Hepatocyte (in vitro differentiated cells): ENCODE results near the gene FAM107A. TPM values are rescaled to one million over a fixed set of nuclear protein-coding genes. Genes with fewer than 3 reads are reported as not detected.

Experiments
- DNase-seq: peaks from one replicate; pipeline ENCODE4 v3.0.0-alpha.2; 2016; ENCODE audit warnings: low spot score
- H2AFZ ChIP-seq: fragments of 200-600 bp; sonication (generic); 2 replicates; pipeline ENCODE4 v1.6.0; 2016; ENCODE audit warnings: antibody characterized with exemption, mild to moderate bottlenecking
- H3K27ac ChIP-seq: fragments of 200-600 bp; sonication (generic); 2 replicates; pipeline ENCODE4 v1.5.1; 2016; ENCODE audit warnings: mild to moderate bottlenecking
- H3K27me3 ChIP-seq: fragments of 200-600 bp; sonication (generic); 2 replicates; pipeline ENCODE4 v1.6.1; 2016
- H3K36me3 ChIP-seq: fragments of 200-600 bp; sonication (generic); replicated peaks from 2 replicates; pipeline ENCODE4 v1.5.1; 2016; ENCODE audit warnings: low read depth; ENCODE audit not compliant: insufficient read depth
- H3K4me1 ChIP-seq: fragments of 200-600 bp; sonication (generic); 2 replicates; pipeline ENCODE4 v1.5.1; 2016; ENCODE audit warnings: mild to moderate bottlenecking, moderate library complexity; ENCODE audit not compliant: insufficient read depth
- H3K4me2 ChIP-seq: fragments of 200-600 bp; sonication (generic); 2 replicates; pipeline ENCODE4 v1.6.0; 2016
- H3K4me3 ChIP-seq: fragments of 200-600 bp; sonication (generic); 2 replicates; pipeline ENCODE4 v1.5.1; 2016; ENCODE audit warnings: mild to moderate bottlenecking
- H3K79me2 ChIP-seq: fragments of 200-600 bp; sonication (generic); 2 replicates; pipeline ENCODE4 v1.6.0; 2017; ENCODE audit warnings: mild to moderate bottlenecking
- H3K9me2 ChIP-seq: fragments of 200-600 bp; sonication (generic); replicated peaks from 2 replicates; pipeline ENCODE4 v1.6.0; 2017; ENCODE audit warnings: mild to moderate bottlenecking; ENCODE audit not compliant: insufficient read depth
- H3K9me3 ChIP-seq: fragments of 200-600 bp; sonication (generic); 2 replicates; pipeline ENCODE4 v1.5.1; 2016; ENCODE audit warnings: low read depth, mild to moderate bottlenecking
- H4K20me1 ChIP-seq: fragments of 200-600 bp; sonication (generic); 2 replicates; pipeline ENCODE4 v1.6.0; 2016; ENCODE audit warnings: mild to moderate bottlenecking; ENCODE audit not compliant: insufficient read depth, poor library complexity, severe bottlenecking
- CTCF ChIP-seq: fragments of 200-600 bp; sonication (generic); IDR thresholded peaks from 2 replicates; pipeline ENCODE4 v1.5.1; 2016; ENCODE audit warnings: antibody characterized with exemption, mild to moderate bottlenecking; ENCODE audit not compliant: poor library complexity
- EZH2 ChIP-seq: fragments of 200-600 bp; sonication (generic); IDR thresholded peaks from 2 replicates; pipeline ENCODE4 v1.6.1; 2016; ENCODE audit warnings: antibody characterized with exemption, mild to moderate bottlenecking, borderline replicate concordance
- EZH2phosphoT487 ChIP-seq: fragments of 200-600 bp; sonication (generic); IDR thresholded peaks from one replicate; pipeline ENCODE4 v1.6.1; 2018; ENCODE audit warnings: antibody characterized with exemption, mild to moderate bottlenecking, low read depth, moderate library complexity; ENCODE audit not compliant: unreplicated experiment, severe bottlenecking
- WGBS: methylation state at CpG from one replicate; pipeline ENCODE4 v1.1.6; 2016; ENCODE audit warnings: low lambda C conversion rate; ENCODE audit errors: missing lambda C conversion rate; 5-methylcytosine and 5-hydroxymethylcytosine counted together
- polyA plus RNA-seq: library from polyadenylated mRNA; unstranded; fragments of >200 nt; fragmentation: Nextera tagmentation; extraction: Ambion mirVana; gene quantifications from 2 replicates; pipeline ENCODE4 v1.2.1, GENCODE V29; 2016
- total RNA-seq: library from RNA; depleted of rRNA; stranded (reverse); fragments of >200 nt; gene quantifications from 2 replicates; pipeline ENCODE4 v1.2.3, GENCODE V29; 2014

The FAM107A gene
- total and polyA plus RNA-seq, 2 experiments from 2014 or later: 0.40 to 0.93 TPM

- H3K27me3 ChIP-seq: no peaks in the 10 kb centered on the region
- no peaks in the 10 kb centered on the region for H4K20me1 ChIP-seq
- 91% methylated on average over 9 of the region's 9 CpGs for WGBS
- no peaks in the 10 kb centered on the region for H3K9me3 ChIP-seq
- no peak overlapping the region for H2AFZ ChIP-seq
- H3K36me3 ChIP-seq: no peaks in the 10 kb centered on the region
- H3K9me2 ChIP-seq: no peaks in the 10 kb centered on the region
- peaks cover 16% of the 10 kb centered on the region for H3K4me1 ChIP-seq
- H3K4me3 ChIP-seq: no peak overlapping the region
- no peak for DNase-seq
- no peak overlapping the region for H3K27ac ChIP-seq
- TF ChIP-seq EZH2phosphoT487 (no peak), CTCF (no peak), EZH2 (no peak)
- no peak overlapping the region for H3K4me2 ChIP-seq
- no peaks in the 10 kb centered on the region for H3K79me2 ChIP-seq
Measured at GRCh38 chr3:58566398-58567250, 10.6 kb downstream of the FAM107A start.

GRCh38 chr3:58565621-58566397 lies 11.4 kb downstream of the FAM107A start:
- Histone ChIP-seq H3K9me2 (no peaks in the 10 kb centered on the region), H3K27me3 (no peaks in the 10 kb centered on the region), H3K4me1 (peaks cover 16% of the 10 kb centered on the region), H3K4me3 (no peak overlapping the region), H3K27ac (no peak overlapping the region), H3K79me2 (no peaks in the 10 kb centered on the region), H2AFZ (no peak overlapping the region), H4K20me1 (no peaks in the 10 kb centered on the region), H3K4me2 (no peak overlapping the region), H3K9me3 (no peaks in the 10 kb centered on the region), H3K36me3 (no peaks in the 10 kb centered on the region)
- DNase-seq: peak; percentile 17
- no peak for TF ChIP-seq EZH2phosphoT487
- TF ChIP-seq CTCF: no peak
- TF ChIP-seq EZH2: no peak
- WGBS: 68% methylated on average over 12 of the region's 12 CpGs

GRCh38 chr3:58564456-58565160 lies 12.6 kb downstream of the FAM107A start:
- Histone ChIP-seq H3K9me2 (no peaks in the 10 kb centered on the region), H3K36me3 (no peaks in the 10 kb centered on the region), H2AFZ (no peak overlapping the region), H3K9me3 (no peaks in the 10 kb centered on the region), H3K27me3 (no peaks in the 10 kb centered on the region), H3K27ac (no peak overlapping the region), H3K4me1 (peaks cover 11% of the 10 kb centered on the region), H3K79me2 (no peaks in the 10 kb centered on the region), H3K4me2 (no peak overlapping the region), H4K20me1 (no peaks in the 10 kb centered on the region), H3K4me3 (no peak overlapping the region)
- DNase-seq: peak; percentile 40
- WGBS: 64% methylated on average over 13 of the region's 13 CpGs
- TF ChIP-seq CTCF (no peak), EZH2phosphoT487 (no peak), EZH2 (no peak)
